Measurements from ENCODE around the gene BORA.

Gene BORA

GRCh38 chr13:72726726-72727416, 852 bp upstream of the BORA start:
- DNase-seq (ENCODE audit: extremely low spot score): peak; percentile 21
- ChIA-PET POLR2A (no interaction called here), CTCF (no interaction called here)
- no peak for TF ChIP-seq CTCF (IDR thresholded peaks at IDR 0.05; ENCODE audit: control extremely low read depth, extremely low read depth, low read depth, missing control alignments)

GRCh38 chr13:72728290-72728605, 525 bp downstream of the BORA start:
- no peak for TF ChIP-seq CTCF (IDR thresholded peaks at IDR 0.05; ENCODE audit: control extremely low read depth, extremely low read depth, low read depth, missing control alignments)
- ChIA-PET POLR2A (no interaction called here), CTCF (interaction anchor here (1.4 to 2.2 kb wide), 3 partner anchors 17 to 38 kb away, joined by 3 to 7 read pairs (median 3); no protein-coding TSS in a partner anchor)
- no peak for DNase-seq (ENCODE audit: extremely low spot score)

GRCh38 chr13:72737033-72737432, 9.3 kb downstream of the BORA start:
- DNase-seq (ENCODE audit: extremely low spot score): no peak
- TF ChIP-seq CTCF (IDR thresholded peaks at IDR 0.05; ENCODE audit: control extremely low read depth, extremely low read depth, low read depth, missing control alignments): no peak
- POLR2A ChIA-PET: no interaction called here
- CTCF ChIA-PET: no interaction called here

GRCh38 chr13:72740015-72740414, 12.3 kb downstream of the BORA start:
- DNase-seq (ENCODE audit: extremely low spot score): no peak

GRCh38 chr13:72745260-72745659, 17.5 kb downstream of the BORA start:
- CTCF ChIA-PET: interaction anchor here (1.9 to 2.6 kb wide), 2 partner anchors 11 to 14 kb away, joined by 6 to 13 read pairs; no protein-coding TSS in a partner anchor
- POLR2A ChIA-PET: interaction anchor here (0.6 kb wide), 1 partner anchor 12 kb away, joined by 7 read pairs; no protein-coding TSS in a partner anchor
- DNase-seq (ENCODE audit: extremely low spot score): no peak
- TF ChIP-seq CTCF (IDR thresholded peaks at IDR 0.05; ENCODE audit: control extremely low read depth, extremely low read depth, low read depth, missing control alignments): no peak

More at GRCh38 chr13:72740015-72740414, 12.3 kb downstream of the BORA start:
- POLR2A ChIA-PET: no interaction called here
- TF ChIP-seq CTCF (IDR thresholded peaks at IDR 0.05; ENCODE audit: control extremely low read depth, extremely low read depth, low read depth, missing control alignments): no peak
- CTCF ChIA-PET: interaction anchor here (1.5 kb wide), 1 partner anchor 25 kb away, joined by 3 read pairs; no protein-coding TSS in a partner anchor

GRCh38 chr13:72751220-72751619, 23.5 kb downstream of the BORA start:
- TF ChIP-seq CTCF (IDR thresholded peaks at IDR 0.05; ENCODE audit: control extremely low read depth, extremely low read depth, low read depth, missing control alignments): no peak
- ChIA-PET POLR2A (no interaction called here), CTCF (interaction anchor here (1.2 to 1.7 kb wide), 2 partner anchors 17 to 23 kb away, joined by 4 to 7 read pairs; partner anchors contain the start of genes BORA and MZT1)
- no peak for DNase-seq (ENCODE audit: extremely low spot score)

Measured in GM10248 (cell line).